GM19043 (cell line): Measurements from ENCODE around the gene ERP44.
"Not testable (repeated sequence)": the region's sequence is repeated elsewhere in the genome, so short reads cannot be mapped to it uniquely, and the experiment has no call there.

Experiments
- ATAC-seq: cut with Tn5 transposase; IDR thresholded peaks from one replicate; pipeline ENCODE4 v1.9.1; 2021; ENCODE audit warnings: low read depth; ENCODE audit not compliant: unreplicated experiment

ERP44 gene

DNA sequence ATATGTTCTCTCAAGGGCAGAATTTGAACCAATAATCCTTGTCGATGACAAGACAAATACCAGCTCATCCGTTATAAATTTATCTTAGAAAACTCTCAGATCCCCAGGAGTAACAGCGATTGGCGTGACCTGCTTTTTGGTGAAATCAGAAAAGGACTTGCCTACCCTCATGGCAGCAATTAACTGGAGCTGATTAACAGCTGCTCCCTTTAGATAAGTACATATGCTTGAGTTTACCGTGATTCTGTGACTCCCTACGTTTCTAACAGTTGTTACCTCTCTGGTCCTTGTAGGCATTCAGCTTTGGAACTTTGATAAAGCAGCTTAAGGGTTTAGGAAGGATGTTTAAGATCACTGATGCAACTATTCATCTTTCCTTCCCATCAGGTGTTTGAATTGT, 2.8 kb upstream of the ERP44 start:
- ATAC-seq = no peak

DNA sequence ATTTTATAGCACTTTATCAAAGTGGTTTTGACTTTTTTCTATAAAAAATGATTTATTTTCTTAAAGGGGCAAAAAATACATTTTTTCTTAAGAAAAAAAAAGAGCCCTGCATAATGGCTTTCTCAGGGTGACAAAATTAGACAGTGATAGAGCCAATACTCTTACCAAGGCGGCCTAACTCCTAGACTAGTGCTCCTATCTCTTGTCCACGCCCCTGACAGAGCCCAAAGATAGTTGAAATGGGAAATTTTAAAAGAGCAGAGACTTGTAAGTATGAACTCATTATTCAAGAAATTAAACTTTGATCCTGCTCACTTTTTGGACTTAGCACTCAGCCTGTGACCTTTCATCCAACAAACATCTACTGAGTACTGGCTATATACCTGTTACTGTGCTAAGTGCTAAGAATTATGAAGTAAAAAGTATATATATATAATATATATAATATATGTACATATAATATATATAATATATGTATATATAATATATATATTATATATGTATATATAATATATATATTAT, 1.4 kb upstream of the ERP44 start:
- no peak for ATAC-seq

GRCh38 chr9:100099722-100100042, 882 bp upstream of the ERP44 start:
- ATAC-seq = no peak

DNA sequence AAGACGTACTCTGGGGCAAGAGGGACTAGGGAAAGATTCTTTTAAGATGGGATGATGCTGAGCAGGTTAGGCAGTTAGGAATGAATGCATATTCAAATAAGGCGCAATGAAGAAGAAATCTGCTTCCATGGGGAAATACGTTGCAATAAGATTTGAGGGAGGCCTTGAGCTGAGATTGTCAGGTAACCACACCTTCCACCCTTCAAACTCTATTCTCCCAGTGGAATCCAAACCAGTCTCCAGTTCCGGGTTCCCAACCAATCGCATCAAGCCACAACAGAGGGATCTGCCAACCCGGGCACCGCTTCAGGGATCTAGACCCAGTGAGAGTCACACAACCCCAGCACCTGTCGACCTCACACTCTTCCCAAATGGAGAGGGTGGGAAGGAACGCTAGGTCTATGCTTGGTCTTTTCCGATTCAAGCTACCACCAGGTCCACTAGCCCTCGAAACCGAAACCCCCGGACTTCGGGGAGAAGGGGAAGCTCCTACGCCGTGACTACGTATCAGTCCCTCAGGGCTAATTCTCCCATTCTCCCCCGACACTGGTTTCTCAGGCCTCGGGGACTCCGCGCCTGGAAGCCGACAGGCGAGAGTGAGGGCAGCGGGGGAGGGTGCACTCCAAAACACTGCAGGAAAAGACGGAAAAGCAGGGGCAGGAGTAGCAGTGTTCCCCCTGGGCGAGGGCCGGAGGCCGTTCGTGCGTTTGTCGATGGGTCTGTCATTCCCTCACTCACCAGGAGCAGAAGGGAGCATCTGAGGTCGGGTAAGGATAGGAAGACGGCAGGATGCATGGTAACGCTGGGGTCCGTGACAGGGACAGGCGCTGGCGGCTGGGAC, 534 bp downstream of the ERP44 start:
- ATAC-seq = peak; percentile 10

- no peak for ATAC-seq
These were observed 2.4 kb downstream of the ERP44 start for GRCh38 chr9:100096378-100096916.

DNA sequence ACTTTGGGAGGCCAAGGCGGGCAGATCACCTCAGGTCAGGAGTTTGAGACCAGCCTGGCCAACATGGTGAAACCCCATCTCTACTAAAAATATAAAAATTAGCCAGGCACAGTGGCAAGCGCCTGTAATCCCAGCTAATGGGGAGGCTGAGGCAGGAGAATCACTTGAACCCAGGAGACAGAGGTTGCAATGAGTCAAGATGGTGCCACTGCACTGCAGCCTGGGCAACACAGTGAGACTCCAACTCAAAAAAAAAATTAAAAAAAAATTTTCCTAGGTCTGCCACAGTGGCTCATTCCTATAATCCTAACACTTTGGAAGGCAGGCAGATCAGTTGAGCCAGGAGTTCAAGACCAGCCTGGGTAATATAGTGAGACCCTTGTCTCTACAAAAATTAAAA, 4.4 kb downstream of the ERP44 start:
- not testable (repeated sequence) for ATAC-seq

DNA sequence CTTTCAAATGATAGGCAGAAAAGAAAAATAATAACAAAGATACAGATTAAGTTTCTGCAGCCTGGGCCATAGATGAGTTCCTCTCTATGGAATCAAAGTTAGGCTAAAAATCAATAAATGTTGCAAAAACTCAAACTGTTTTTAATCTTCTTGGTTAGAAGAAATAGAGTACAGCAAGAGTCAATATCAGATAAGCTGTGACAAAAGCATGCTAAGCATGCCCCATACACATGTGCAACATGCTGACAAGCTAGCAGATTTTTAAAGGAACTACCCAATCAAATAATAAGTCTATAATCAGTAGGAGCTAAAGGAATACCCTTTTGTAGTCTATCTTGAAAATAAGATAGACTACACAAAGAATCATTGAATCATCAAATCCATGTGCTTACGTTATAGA, 6.7 kb downstream of the ERP44 start:
- no peak for ATAC-seq

- no peak for ATAC-seq
These were observed 7.2 kb downstream of the ERP44 start for GRCh38 chr9:100091650-100092049.

- no peak for ATAC-seq
These were observed 7.9 kb downstream of the ERP44 start for GRCh38 chr9:100090880-100091279.

DNA sequence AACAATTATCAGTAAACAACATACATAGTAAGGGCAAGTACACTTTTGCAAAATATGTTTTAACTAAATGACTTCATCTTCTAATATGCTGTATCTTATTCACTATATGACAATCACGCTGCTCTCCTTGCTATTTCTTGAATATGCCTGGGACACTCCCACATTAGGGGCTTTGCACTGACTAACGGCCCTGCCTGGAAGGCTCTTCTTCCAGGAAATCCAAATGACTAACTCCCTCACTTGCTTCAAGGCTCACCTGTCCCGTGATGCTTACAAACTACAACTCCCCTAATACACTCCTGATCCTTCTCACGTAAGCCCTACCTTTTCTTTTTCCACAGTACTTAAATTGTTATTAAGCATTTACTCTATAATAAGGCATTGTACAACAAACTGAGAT, 10.6 kb downstream of the ERP44 start:
- ATAC-seq = no peak

GRCh38 chr9:100087218-100087617, 11.6 kb downstream of the ERP44 start:
- ATAC-seq = no peak

DNA sequence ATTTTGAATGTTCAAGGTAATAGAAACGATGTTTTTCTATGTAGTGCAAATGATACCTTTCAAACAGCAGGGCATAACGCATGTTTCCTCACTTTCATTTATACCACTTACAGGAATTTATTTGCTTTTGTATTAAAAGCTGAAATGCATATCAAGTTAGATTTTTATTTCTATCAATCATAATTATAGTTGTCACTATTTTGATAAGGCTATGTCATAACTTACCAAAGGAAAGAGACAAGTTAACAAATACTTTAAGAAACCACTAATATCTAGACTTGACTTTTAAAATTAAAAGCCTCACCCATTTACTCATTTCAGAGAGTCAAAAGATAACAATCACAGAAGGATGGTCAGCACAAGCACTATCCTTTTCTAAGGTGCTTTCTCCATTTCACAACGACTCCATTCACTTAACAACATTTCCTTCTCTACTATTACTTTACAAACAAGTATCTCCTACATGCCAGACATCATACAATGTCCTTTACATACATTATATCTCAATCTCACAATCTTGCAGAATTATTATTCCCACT, 12.6 kb downstream of the ERP44 start:
- ATAC-seq = no peak

DNA sequence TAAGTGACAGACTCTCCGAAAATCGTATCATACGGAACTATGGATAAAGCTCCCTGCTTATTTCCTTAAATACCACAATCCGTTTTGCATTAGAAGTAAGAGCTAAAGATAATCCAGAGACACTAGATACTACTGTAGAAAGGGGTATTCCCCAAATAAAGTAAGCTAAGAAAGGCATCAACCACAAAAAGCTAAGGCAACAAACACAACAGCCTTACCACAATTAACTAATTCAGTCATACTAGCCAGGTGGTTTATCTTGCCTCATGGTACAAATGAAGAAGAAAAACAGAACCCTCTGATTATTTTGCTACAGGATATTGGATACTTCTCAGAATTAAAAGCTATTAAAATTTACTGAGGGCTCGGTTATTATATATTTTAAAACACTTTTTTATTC, 14.1 kb downstream of the ERP44 start:
- ATAC-seq = peak; percentile 70

- ATAC-seq = peak; percentile 45
These were observed 14.7 kb downstream of the ERP44 start for GRCh38 chr9:100084128-100084453.

DNA sequence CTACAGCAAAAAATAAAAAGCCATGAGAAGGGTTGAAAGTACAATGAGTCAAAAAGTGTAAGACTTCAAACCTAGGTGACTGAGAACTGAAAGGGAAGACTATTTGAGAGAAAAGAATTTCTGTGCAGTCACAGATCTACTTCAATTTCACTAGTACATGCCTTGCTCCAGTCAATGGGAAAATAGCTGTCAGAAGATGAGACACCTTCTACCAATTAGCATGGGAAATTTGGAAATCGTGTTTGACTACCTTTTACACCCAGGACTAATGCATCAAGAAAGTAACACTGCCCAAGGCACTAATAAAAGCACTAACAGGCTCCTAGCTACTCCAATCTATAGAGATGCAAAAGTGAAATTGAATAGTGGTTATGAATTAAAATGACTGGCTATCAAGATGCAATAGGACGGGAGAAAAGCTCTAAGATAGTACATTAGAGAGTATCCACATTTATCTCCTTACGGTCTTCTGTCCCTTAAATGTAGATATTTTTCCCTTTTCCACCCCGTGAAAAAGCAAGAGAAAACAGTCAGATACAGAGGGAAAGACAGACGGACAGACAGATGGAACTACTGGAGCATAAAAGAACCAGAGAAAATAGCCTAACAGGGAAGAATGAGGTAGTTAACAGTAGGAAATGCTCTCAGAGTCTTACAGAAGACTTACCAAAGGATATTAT, 15.2 kb downstream of the ERP44 start:
- ATAC-seq = peak; percentile 45

GRCh38 chr9:100082782-100083181, 16.0 kb downstream of the ERP44 start:
- no peak for ATAC-seq

DNA sequence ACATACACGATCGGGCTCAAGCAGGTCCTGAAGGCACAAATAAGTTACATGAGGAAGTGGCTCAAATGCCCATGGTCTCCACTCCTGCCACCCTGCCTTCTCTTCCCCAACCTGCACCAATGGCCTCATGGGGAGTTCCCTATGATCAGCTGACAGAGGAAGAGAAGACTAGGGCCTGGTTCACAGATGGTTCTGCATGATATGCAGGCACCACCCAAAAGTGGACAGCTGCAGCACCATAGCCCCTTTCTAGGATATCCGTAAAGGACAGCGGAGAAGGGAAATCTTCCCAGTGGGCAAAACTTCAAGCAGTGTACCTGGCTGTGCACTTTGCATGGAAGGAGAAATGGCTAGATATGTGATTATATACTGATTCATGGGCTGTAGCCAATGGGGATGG, 22.5 kb downstream of the ERP44 start:
- ATAC-seq = not testable (repeated sequence)

GRCh38 chr9:100074989-100075388, 23.8 kb downstream of the ERP44 start:
- no peak for ATAC-seq

DNA sequence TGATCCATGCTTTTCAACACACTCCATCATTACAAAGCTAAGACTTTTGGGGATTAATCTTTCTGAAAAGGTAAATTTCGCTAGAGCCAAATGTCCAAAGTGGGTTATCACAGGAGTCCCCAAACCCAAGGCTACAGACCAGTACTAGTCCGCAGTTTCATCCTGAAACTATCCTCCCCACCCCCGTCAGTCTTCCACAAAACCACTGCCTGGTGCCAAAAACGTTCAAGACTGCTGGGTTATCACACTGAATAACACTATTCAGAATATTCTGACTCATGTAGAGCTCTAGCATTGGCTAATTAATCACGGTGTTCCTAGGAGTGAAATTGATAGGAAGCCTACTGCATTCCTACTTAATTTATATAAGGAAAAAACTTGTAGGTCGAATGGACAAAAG, 24.7 kb downstream of the ERP44 start:
- ATAC-seq = no peak

GRCh38 chr9:100072805-100073204, 26.0 kb downstream of the ERP44 start:
- ATAC-seq = no peak

DNA sequence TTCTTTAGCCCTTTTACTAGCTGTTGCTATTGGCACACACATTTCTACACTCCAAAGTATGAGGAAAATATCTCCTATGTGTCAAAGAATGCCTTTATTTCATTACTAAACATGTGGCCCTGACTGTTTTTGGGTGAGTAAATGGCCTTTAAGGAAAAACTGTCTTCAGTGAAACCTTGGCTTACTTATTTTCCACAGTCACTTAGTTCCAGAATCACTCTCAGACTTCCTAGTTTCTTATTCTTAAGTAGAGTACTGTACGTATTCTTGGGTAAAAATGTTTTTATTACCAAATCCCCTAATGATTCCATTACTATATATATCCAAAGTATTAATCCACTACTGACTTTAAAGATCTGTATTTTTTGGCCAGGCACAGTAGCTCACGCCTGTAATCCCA, 27.5 kb downstream of the ERP44 start:
- no peak for ATAC-seq
